ENCODE results near the gene CYS1.
A peak's percentile ranks its signal among the peaks of the same experiment; 100 is the strongest.
"Not testable (repeated sequence)": the region's sequence is repeated elsewhere in the genome, so short reads cannot be mapped to it uniquely, and the experiment has no call there.

The CYS1 gene

GRCh38 chr2:10079870-10080535, at the start of gene CYS1:
Gene CYS1 (minus strand): TSS chr2:10080411. CDS start chr2:10080223, 188 bp downstream.
- DNase-seq, result no peak

GRCh38 chr2:10129490-10129889, 49.3 kb upstream of the CYS1 start:
- no peak for DNase-seq

- no peak for DNase-seq
Measured at GRCh38 chr2:10128420-10128819, 48.2 kb upstream of the CYS1 start.

- DNase-seq, result peak; percentile 40
Measured at GRCh38 chr2:10126632-10127026, 46.4 kb upstream of the CYS1 start.

GRCh38 chr2:10125842-10126631, 45.8 kb upstream of the CYS1 start:
- no peak for DNase-seq

GRCh38 chr2:10124538-10125045, 44.4 kb upstream of the CYS1 start:
- DNase-seq, result peak; percentile 39

GRCh38 chr2:10123281-10123680, 43.1 kb upstream of the CYS1 start:
- DNase-seq, result no peak

- DNase-seq, result peak; percentile 91
Measured at GRCh38 chr2:10122500-10123280, 42.5 kb upstream of the CYS1 start, which contains the start of gene RRM2. Gene RRM2 (plus strand): TSS chr2:10122739. CDS start chr2:10122799, 60 bp downstream.

GRCh38 chr2:10120877-10121574, 40.8 kb upstream of the CYS1 start:
- DNase-seq, result no peak

- peak; percentile 60 for DNase-seq
Measured at GRCh38 chr2:10120158-10120876, 40.1 kb upstream of the CYS1 start.

- DNase-seq, result no peak
Measured at GRCh38 chr2:10119601-10120157, 39.5 kb upstream of the CYS1 start.

GRCh38 chr2:10119027-10119325, 38.8 kb upstream of the CYS1 start:
- no peak for DNase-seq

- no peak for DNase-seq
Measured at GRCh38 chr2:10109311-10109710, 29.1 kb upstream of the CYS1 start.

- DNase-seq, result not testable (repeated sequence)
Measured at GRCh38 chr2:10104906-10105305, 24.7 kb upstream of the CYS1 start.

- DNase-seq, result no peak
Measured at GRCh38 chr2:10103179-10103578, 23.0 kb upstream of the CYS1 start.

- no peak for DNase-seq
Measured at GRCh38 chr2:10101491-10101890, 21.3 kb upstream of the CYS1 start.

- peak; percentile 49 for DNase-seq
Measured at GRCh38 chr2:10097352-10098148, 17.3 kb upstream of the CYS1 start.

- no peak for DNase-seq
Measured at GRCh38 chr2:10096641-10097040, 16.4 kb upstream of the CYS1 start.

GRCh38 chr2:10095175-10095574, 15.0 kb upstream of the CYS1 start:
- DNase-seq, result no peak

- DNase-seq, result no peak
Measured at GRCh38 chr2:10094271-10094814, 14.1 kb upstream of the CYS1 start.

GRCh38 chr2:10091889-10092244, 11.7 kb upstream of the CYS1 start:
- not testable (repeated sequence) for DNase-seq

Data from DMS79 (cell line).